Thymus (tissue), 11 donors: ENCODE data around the gene CSTF1. TPM values are rescaled to one million over a fixed set of nuclear protein-coding genes. Genes with fewer than 3 reads are reported as not detected.

ENCODE experiments used
- DNase-seq, 9 donors: peaks; one replicate each; pipeline ENCODE4 v3.0.0-alpha.2; 2013; ENCODE audit warnings: low spot score in 9 of 9, low read depth in 6 of 9, missing footprints in 1 of 9
- H3K27ac ChIP-seq, 2 donors: one replicate each; pipeline ENCODE4 v1.5.1; 2013; ENCODE audit warnings: control low read depth in 1 of 2, low read depth in 1 of 2, low read length in 1 of 2, mild to moderate bottlenecking in 1 of 2, moderate library complexity in 1 of 2
- H3K27me3 ChIP-seq, 2 donors: one replicate each; pipeline ENCODE4 v1.5.1; 2013; ENCODE audit warnings: low read length in 1 of 2; ENCODE audit not compliant: control insufficient read depth in 2 of 2, insufficient read depth in 1 of 2
- H3K36me3 ChIP-seq, 2 donors: one replicate each; pipeline ENCODE4 v1.5.1; 2013; ENCODE audit warnings: low read length in 1 of 2, mild to moderate bottlenecking in 1 of 2, moderate library complexity in 1 of 2; ENCODE audit not compliant: control insufficient read depth in 2 of 2, insufficient read depth in 2 of 2
- H3K4me1 ChIP-seq, 2 donors: one replicate each; pipeline ENCODE4 v1.5.1; 2013; ENCODE audit warnings: low read length in 2 of 2; ENCODE audit not compliant: control insufficient read depth in 2 of 2, insufficient read depth in 2 of 2
- H3K4me3 ChIP-seq, 2 donors: one replicate each; pipeline ENCODE4 v1.5.1; 2013; ENCODE audit warnings: low read length in 2 of 2, control low read depth in 1 of 2, mild to moderate bottlenecking in 1 of 2
- H3K9me3 ChIP-seq, 2 donors: one replicate each; pipeline ENCODE4 v1.5.1; 2013; ENCODE audit warnings: low read length in 1 of 2, mild to moderate bottlenecking in 1 of 2; ENCODE audit not compliant: control insufficient read depth in 2 of 2, insufficient read depth in 1 of 2
- WGBS: extraction: QIAGEN DNeasy Blood & Tissue Kit; methylation state at CpG from one replicate; pipeline ENCODE4 v1.1.7; 2013; 5-methylcytosine and 5-hydroxymethylcytosine counted together
- polyA plus RNA-seq: library from polyadenylated mRNA; stranded (reverse); fragments of 200-250 nt; gene quantifications from one replicate; pipeline ENCODE4 v1.2.3, GENCODE V29; 2013
- total RNA-seq: library from RNA; stranded (reverse); fragments of 120-200 nt; gene quantifications from one replicate; pipeline ENCODE4 v1.2.4, GENCODE V29; 2013
- donor health status: healthy.

Gene CSTF1
- total and polyA plus RNA-seq, 2 donors: 16.0 to 35.0 TPM

DNA sequence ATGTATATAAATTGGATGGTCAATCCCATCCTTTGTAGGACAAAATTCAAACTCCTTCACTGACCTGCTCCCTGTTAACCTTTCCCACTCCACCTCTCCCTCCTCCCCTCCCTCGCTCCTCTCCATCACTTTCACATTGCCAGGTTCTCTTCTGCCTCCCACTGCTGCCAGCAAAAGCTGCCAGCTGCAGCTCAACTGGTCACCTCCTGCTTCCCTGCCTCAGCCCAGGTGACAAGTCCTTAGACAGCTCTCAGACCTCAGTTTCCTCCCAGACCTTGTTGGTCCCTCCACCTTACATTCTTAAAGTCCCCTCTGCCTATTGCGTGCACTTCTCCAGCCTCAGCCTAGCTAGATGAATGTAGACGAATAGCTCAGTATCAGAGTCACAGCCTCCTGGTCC is 52.7 kb downstream of the CSTF1 start:
- Histone ChIP-seq H3K4me3 (no peak overlapping the region), H3K27ac (no peak overlapping the region), H3K9me3 (no peaks in the 10 kb centered on the region), H3K4me1 (peaks cover 9 to 18% of the 10 kb centered on the region in 2 donors), H3K27me3 (no peaks in the 10 kb centered on the region), H3K36me3 (no peaks in the 10 kb centered on the region)
- no peak for DNase-seq
- WGBS: 95% methylated on average over 3 of the region's 3 CpGs

DNA sequence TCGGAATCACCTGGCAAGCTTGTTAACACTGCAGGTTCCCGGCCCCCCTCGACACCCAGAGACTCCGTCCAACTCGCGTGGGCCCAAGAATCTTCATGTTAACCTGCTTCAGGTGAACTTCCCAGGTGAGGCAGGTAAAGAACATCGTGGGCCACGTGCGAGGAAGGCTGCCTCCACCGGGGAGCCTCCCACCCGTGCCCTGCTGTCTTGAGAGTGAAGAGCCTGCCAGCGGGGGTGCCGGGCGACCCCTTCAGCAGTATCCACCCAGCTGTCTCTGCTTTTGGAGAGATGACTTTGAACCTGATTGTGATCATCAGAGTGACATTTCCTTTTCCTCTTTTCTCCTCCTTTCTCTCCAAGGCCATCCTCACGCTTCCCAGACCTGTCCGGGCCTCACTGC is 53.1 kb downstream of the CSTF1 start:
- Histone ChIP-seq H3K36me3 (no peaks in the 10 kb centered on the region), H3K27ac (no peak overlapping the region), H3K4me1 (peaks cover 5 to 14% of the 10 kb centered on the region in 2 donors), H3K27me3 (no peaks in the 10 kb centered on the region), H3K9me3 (no peaks in the 10 kb centered on the region), H3K4me3 (no peak overlapping the region)
- no peak for DNase-seq
- 98% methylated on average over 16 of the region's 16 CpGs for WGBS

DNA sequence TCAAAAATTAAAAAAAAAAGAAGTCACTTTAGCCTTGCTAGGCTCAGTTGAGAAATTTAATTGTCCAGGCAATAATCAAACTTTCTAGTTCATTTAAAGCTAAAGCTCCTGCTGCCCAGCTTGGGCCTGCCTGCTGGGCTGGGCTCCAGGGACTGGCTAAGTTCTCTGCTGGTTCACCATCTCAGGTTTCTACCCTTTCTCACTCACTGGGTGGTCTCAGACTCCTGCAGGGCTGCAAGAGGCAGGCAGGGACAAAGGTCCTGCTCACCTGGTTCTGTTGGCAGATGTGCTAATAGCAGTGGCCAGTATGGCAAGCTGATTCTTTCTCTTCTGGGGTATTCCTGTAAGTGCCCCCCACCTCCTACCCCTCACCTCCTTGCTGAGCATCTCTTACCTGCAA is 54.8 kb downstream of the CSTF1 start:
- Histone ChIP-seq H3K4me1 (peaks cover 0 to 10% of the 10 kb centered on the region in 2 donors), H3K4me3 (no peak overlapping the region), H3K36me3 (no peaks in the 10 kb centered on the region), H3K9me3 (no peaks in the 10 kb centered on the region), H3K27me3 (no peaks in the 10 kb centered on the region), H3K27ac (no peak overlapping the region)
- no peak for DNase-seq

- 97% methylated on average over 5 of the region's 5 CpGs for WGBS
Measured at GRCh38 chr20:56449459-56449858, 57.0 kb downstream of the CSTF1 start.

DNA sequence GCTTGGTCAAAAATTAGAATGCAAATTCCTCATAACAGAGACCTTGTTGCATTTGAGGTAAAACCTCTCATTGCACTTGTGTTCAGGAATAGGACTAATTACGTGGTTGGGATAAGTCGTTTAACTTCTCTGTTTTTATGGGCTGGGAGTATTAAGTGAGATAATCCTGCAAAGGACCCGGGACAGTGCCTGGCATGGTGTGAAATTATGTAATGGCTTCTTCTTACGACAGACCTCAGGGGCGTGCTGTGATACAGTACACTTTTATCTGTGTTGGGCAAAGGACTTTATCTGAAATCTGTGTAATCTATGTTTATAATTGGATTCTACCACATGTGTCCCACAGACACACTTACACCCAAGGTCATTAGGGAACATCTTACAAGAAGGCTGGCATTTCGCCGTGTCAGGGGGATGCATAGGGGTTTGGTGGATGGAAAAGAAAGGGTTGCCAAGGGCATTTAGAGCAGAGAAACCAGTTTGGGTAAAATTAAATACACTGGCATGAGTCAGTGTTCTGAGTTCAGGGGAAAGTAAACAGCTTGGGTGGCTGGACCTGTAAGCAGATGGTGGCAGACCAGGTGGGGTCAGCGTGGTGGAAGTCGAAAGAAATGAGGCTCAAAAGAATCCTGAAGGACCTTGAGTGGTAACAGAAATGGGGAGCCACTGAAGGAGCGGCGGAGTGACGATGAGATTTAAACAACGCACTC is 58.8 kb downstream of the CSTF1 start:
- no peak for DNase-seq
- no peak overlapping the region for H3K4me3 ChIP-seq
- no peaks in the 10 kb centered on the region for H3K27me3 ChIP-seq
- H3K27ac ChIP-seq: no peak overlapping the region
- H3K9me3 ChIP-seq: no peaks in the 10 kb centered on the region
- H3K36me3 ChIP-seq: no peaks in the 10 kb centered on the region
- no peaks in the 10 kb centered on the region for H3K4me1 ChIP-seq
- WGBS: 96% methylated on average over 13 of the region's 13 CpGs

More at GRCh38 chr20:56449459-56449858, 57.0 kb downstream of the CSTF1 start:
- H3K36me3 ChIP-seq: no peaks in the 10 kb centered on the region
- H3K27ac ChIP-seq: no peak overlapping the region
- DNase-seq: no peak
- no peak overlapping the region for H3K4me3 ChIP-seq
- no peaks in the 10 kb centered on the region for H3K4me1 ChIP-seq
- no peaks in the 10 kb centered on the region for H3K9me3 ChIP-seq
- no peaks in the 10 kb centered on the region for H3K27me3 ChIP-seq

DNA sequence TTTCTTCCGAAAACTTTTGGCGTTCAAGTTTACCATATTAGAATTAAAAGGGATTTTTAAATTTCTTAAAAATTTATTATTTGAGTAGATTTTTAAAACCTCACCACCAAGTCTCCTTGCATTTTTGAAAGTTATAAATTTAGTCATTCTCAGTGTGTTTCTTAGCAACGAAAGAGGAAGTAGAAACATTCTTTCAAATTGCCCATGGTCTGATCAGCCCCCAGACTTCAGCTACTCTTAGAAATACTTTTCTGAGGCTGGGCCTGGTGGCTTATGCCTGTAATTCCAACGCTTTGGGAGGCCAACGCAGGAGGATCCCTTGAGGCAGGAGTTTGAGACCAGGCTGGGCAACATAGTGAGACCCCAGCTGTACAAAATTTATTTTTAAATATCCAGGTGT is 60.9 kb downstream of the CSTF1 start:
- 51% methylated on average over 5 of the region's 5 CpGs for WGBS
- no peaks in the 10 kb centered on the region for H3K27me3 ChIP-seq
- no peaks in the 10 kb centered on the region for H3K9me3 ChIP-seq
- H3K27ac ChIP-seq: no peak overlapping the region
- H3K4me3 ChIP-seq: no peak overlapping the region
- DNase-seq: no peak
- H3K4me1 ChIP-seq: no peaks in the 10 kb centered on the region
- H3K36me3 ChIP-seq: no peaks in the 10 kb centered on the region

DNA sequence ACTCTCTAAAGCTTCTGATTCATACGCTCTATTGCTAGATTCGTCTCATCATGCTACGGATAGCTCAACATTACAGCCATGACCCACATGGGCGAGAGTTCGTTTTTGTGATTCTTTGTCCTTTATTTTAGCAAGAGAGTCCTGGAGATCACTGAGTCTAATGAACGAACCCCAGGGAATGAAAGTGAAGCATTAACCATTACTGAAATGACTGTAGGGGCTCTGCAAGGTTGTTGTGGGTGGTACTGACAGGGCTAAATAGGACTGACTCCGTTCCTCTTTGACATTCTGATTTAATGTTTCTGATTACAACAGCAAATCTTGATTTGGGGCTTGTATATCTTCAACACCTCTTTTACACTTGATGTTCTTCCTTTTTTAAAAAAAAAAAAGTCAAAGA is 62.3 kb downstream of the CSTF1 start:
- no peaks in the 10 kb centered on the region for H3K4me1 ChIP-seq
- WGBS: 90% methylated on average over 7 of the region's 7 CpGs
- no peaks in the 10 kb centered on the region for H3K36me3 ChIP-seq
- no peak overlapping the region for H3K27ac ChIP-seq
- no peak for DNase-seq
- no peak overlapping the region for H3K4me3 ChIP-seq
- H3K9me3 ChIP-seq: no peaks in the 10 kb centered on the region
- H3K27me3 ChIP-seq: no peaks in the 10 kb centered on the region

Other genes starting within 250 kb of the CSTF1 start
- gene MC3R, start 143.9 kb upstream of the CSTF1 start, total RNA-seq: not detected
- 0.02 TPM for gene MC3R, start 143.9 kb upstream of the CSTF1 start, polyA plus RNA-seq
- 18.3 TPM for gene FAM210B, start 33.7 kb upstream of the CSTF1 start, total RNA-seq
- gene FAM210B, start 33.7 kb upstream of the CSTF1 start, polyA plus RNA-seq: 39.2 TPM
- 38.2 TPM for gene AURKA, start 430 bp upstream of the CSTF1 start, total RNA-seq
- gene AURKA, start 430 bp upstream of the CSTF1 start, polyA plus RNA-seq: 4.1 TPM
- 2.8 TPM for gene CASS4, start 19.6 kb downstream of the CSTF1 start, total RNA-seq
- 3.7 TPM for gene CASS4, start 19.6 kb downstream of the CSTF1 start, polyA plus RNA-seq
- 75.1 TPM for gene RTF2, start 76.0 kb downstream of the CSTF1 start, total RNA-seq
- 91.6 TPM for gene RTF2, start 76.0 kb downstream of the CSTF1 start, polyA plus RNA-seq
- 0.14 TPM for gene FAM209A, start 132.1 kb downstream of the CSTF1 start, total RNA-seq
- gene FAM209A, start 132.1 kb downstream of the CSTF1 start, polyA plus RNA-seq: 0.62 TPM
- 0.42 TPM for gene FAM209B, start 140.6 kb downstream of the CSTF1 start, total RNA-seq
- gene FAM209B, start 140.6 kb downstream of the CSTF1 start, polyA plus RNA-seq: 3.3 TPM
- 0.42 TPM for gene TFAP2C, start 236.7 kb downstream of the CSTF1 start, total RNA-seq
- 2.1 TPM for gene TFAP2C, start 236.7 kb downstream of the CSTF1 start, polyA plus RNA-seq